ENCODE data around the gene WNT2.
"Not testable (repeated sequence)": the region's sequence is repeated elsewhere in the genome, so short reads cannot be mapped to it uniquely, and the experiment has no call there.

WNT2 gene

DNA sequence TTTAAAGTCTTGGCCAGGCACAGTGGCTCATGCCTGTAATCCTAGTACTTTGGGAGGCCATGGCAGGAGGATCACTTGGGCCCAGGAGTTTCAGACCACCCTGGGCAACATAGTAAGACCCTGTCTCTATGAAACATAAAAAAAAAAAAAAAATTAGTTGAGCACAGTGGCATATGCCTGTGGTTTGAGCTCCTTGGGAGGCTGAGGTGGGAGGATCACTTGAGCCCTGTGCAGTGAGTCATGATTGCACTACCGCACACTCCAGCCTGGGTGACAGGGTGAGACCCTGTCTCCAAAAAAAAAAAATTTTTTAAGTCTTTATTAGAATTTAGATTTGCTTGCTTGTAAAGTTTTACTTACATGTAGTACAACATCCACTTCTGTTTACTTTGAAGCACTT lies 14.0 kb downstream of the WNT2 start:
- no peak for DNase-seq (ENCODE audit: low read depth)

DNA sequence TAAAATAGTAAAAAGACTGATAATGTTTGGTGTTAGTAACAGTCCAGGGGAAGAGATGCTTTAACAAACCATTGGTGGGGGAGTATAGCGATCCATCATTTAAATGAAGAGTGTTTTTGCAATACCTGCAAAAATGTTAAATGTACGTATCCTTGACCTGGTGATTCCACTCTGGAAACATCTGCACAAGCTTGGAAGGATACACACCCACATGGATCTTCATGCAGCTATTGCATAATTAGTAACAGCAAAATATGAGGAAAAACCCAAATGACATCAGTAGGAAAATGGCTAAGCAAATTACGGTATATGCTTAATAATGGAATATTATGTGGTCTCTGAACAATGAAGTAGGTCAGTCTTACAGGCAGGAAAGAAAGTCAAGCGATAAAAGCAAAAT lies 20.5 kb downstream of the WNT2 start:
- no peak for DNase-seq (ENCODE audit: low read depth)

DNA sequence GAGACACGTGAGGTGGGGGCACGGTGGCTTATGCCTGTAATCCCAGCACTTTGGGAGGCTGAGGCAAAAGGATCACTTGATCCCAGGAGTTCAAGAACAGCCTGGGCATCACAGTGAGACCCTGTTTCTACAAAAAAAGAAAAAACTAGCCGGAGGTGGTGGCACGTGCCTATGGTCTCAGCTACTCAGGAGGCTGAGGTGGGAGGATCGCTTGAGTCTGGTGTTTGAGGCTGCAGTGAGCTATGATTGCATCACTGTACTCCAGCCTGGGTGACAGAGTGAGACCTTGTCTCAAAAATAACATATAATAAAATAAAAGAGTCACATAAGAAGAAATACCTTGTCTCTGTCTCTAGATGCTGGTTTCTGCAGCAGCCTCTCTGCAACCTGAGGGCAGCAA lies 22.4 kb downstream of the WNT2 start:
- DNase-seq (ENCODE audit: low read depth) = not testable (repeated sequence)

DNA sequence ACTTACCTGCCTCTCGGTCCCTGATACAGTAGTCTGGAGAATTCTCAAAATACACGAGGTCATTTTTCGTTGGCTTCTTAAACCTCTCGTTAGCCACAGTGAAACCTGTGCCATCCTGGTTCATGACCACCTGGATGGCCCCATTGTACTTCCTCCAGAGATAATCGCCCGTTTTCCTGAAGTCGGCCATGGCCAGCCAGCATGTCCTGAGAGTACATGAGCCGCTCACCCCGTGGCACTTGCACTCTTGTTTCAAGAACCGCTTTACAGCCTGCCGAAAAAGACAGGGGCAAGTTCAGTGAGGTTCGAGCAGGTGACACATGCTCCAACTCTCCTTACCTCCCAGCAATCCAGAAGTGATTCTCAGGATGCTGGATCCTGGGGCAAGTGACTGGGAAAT lies 25.3 kb downstream of the WNT2 start:
- no peak for DNase-seq (ENCODE audit: low read depth)

DNA sequence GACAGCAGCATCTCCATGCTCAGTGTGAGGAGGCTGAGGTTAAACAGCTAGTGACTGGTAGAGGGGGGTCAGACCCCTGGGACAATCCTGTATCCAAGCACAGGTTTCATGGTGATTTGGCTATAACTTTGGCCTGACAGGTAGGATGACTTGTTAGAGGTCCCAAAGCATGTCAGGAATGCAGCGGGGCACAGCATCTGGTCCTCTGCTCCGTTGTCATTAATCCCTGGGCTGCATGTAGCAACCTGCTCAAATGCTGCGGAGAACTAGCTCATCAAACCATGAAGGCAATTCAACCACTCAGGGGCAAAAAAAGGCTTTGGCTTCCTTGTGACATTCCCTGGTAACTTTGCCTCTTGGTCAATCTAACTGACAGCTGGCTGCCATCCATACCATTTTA lies 26.8 kb downstream of the WNT2 start:
- DNase-seq (ENCODE audit: low read depth) = no peak

DNA sequence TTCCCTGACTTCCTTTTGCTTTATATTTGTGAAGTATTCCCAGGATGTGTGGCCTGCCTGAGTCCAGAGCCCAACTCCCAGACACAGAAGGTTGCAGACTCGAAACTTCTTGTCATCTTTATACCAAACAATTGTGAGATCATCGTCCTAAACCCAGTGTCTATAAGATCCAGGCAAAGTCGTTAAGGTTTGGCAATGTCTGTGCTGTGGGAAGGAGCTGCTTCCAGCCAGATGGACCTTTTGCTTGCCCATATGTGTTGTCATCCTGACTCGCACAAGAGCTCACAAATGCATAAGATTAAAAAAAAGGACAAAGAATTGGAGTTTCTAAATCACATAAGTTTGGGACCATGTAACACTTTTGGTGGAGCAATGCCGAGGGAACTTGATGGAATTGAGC lies 37.0 kb downstream of the WNT2 start:
- no peak for DNase-seq (ENCODE audit: low read depth)

DNA sequence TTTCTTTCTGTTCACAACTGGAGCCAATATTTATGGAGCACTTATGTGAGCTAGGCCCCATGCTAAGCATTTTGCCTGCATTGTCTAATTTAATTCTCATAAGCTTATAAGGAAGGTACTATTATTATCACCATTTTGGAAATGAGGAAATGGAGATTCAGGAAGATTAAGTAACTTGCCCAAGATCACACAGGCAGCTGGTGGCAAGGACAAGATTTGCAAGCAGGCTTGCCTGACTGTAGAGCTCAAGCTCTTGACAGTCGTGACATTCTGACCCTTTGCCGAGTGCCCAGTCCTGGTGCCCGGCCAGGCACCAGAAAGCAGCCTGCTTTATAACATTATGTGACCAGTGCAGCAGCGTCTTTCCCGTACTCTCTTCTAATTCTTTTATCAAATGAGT lies 38.2 kb downstream of the WNT2 start:
- no peak for DNase-seq (ENCODE audit: low read depth)

DNA sequence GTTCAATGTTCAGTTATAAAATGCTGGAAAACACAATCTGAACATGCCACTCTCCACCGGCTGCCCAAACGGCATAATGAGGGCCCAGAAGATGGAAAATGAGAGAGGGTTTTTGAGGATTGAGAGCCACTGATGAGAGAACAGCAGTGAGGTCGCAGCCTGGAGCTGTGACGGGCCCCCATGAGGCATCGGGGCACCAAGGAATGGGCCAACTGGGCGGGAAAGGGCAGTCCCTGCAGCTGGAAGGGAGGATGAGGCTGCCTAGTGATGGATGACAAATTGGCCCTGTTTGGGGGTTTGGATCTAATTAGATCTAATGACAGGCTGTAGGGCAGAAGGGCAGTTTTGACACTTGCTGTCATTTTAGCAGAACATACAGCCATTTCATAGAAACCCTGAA lies 39.1 kb downstream of the WNT2 start:
- no peak for DNase-seq (ENCODE audit: low read depth)

DNA sequence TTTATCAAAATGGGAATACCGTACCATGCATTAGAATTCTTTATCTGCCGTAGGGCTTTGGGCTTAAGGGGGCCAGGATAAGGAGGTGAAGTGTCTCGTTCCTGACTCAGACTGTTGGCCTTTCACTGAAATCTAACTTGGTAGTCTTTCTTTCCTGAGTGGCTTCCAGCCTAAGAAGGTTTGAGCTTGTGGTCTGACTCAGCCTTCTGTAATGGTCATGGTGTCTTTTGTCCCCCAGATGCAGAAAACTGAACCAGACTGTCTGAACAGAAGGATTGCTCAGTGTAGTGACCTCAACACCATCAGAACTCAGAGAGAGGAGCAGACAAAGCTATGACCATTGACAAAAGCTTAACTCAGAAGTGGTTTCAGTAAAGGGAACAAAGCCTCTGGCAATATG lies 39.5 kb downstream of the WNT2 start:
- no peak for DNase-seq (ENCODE audit: low read depth)

DNA sequence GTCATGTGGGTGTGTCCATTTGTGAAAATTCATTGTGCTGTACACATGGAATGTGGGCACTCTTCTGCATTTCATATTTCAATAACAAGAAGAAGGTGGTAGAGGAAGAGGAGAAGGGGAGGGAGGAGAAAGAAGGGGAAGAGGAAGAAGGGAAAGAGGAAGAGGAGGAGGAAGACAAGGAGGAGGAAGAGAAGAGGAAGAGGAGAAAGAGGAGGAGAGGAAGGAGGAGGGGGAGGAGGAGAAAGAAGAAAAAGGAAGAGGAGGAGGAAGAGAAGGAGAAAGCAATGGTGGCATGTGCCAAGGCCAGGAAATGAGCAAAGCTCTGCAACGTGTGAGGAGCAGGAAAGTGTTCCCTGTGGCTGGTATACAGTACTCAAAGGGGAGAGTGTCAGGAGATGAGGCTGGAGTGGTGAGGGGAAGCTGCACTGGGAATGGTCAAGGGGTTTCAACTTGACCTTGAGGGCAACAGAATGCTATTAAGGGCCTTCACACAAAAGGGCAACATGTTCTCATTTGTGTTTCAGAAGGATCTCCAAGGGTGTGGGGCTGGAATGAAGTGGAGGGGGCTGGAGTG lies 40.5 kb downstream of the WNT2 start:
- DNase-seq (ENCODE audit: low read depth) = no peak

DNA sequence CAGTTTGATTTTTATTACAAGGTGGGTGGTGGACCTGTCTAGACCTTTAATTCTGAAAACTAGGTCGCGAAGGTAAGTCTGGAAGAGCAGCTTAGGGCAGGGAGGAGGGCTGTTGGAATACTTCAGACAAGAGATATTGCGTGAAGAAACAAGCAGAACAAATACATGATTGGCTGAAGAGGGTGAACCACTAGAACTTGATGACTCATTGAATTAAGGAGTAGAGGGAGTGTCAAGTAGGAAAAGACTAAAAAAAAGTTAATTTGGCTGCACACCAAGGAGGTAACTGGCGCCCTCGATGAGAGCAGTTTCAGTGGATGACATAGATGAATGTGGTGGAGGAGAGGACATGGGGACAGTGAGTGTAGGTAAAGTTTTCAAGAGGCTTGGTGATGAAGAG lies 41.3 kb downstream of the WNT2 start:
- no peak for DNase-seq (ENCODE audit: low read depth)

DNA sequence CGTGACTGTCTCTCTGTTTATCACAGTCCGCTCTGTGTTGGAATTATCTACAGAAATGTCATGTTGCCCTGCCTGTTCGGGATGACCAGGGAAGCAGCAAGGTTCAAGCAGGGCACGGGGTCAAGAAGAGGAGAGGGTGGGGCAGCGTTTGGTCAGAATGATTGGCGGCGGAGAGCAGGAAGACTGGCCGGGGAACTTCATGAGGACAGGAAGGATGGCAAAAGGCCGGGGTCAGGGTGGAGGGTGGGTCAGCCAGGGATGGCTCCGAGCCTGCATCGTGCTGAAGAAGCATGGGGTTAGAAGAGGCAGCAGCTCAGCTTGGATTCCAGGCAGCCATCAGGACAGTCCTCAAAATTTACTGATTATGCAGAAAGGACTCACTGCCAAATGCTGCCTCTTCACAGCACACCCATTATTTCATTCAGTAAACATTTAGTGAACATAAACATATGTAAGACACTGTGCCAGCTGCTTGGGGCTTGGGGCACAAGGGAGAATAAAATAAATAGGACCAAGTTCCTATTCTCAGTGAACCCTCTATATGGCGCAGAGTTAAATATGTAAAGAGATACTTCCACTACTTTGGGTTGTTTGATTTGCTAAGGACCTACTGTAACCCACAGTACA lies 42.8 kb downstream of the WNT2 start:
- DNase-seq (ENCODE audit: low read depth) = no peak

DNA sequence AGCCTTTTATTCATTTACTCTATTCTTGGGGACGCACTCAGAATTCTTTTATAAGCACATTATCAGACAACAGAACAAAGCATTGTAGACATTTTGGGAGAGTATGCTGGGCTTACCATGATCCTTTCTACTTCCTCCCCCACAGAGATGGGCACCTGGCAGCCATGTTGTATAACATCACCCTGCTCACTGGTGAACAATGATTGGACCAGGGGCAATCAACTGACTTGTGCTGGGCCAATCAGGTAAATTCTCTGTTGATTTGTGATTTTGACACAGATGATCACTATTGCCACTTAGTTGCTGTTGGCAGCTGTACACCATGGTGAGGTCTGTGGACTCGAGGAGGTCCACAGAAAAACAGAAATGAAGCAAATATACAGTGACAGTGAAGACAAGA lies 43.7 kb downstream of the WNT2 start:
- DNase-seq (ENCODE audit: low read depth) = no peak

DNA sequence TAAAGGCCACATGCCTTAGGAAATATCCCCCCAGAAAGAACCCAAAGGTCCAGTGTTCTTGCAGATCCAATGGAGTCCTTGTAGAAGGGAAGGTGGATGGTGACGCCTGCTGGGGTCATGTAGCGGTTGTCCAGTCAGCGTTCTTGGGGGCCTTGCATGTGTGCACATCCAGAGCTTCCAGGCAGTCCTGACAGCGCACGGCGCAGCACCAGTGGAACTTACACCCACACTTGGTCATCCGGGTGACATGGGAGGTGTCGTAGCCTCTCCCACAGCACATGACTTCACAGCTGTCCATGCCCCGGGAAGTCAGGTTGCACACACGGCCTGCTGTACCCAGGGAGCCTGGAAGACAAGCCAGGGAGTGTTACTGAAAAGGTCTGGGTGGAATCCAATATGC lies 44.8 kb downstream of the WNT2 start:
- DNase-seq (ENCODE audit: low read depth) = no peak

DNA sequence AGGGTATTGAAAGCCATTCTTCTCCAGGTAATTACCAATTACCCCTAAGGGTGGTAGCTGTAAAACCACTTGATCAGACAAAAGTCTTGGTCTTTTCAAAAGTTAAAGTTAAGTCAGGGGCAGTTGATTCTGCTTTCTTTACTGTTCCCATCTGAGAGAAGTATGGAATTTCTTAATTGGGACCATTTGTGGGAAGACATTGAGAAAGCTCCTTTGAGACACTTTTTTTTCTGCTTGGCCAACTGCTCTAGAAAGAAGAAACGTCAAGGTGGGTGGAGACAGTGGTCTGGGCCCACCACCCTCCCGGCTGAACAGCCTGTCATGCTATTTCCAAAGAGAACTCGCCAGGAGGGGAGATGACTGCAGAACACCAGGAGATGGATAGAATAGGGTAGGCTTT lies 45.3 kb downstream of the WNT2 start:
- no peak for DNase-seq (ENCODE audit: low read depth)

DNA sequence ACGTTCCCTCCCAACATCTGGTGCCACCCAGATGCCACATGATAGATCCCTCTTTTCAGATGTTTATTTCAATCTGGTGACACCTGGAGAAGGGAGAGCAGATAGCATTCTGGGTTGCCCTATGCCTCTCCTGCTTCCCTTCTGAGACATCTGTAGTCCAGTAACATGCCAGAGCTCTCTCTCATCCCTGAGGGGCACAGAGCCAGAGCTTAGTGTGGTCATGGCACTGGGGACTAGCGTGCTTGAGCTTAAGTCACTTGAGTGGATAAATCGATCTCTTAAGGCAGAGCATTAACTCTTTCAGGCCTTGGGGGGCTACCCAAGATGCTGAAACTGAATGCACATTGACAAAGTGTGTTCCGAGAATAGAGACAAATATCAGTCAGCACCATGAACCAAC lies 47.9 kb downstream of the WNT2 start:
- no peak for DNase-seq (ENCODE audit: low read depth)

DNA sequence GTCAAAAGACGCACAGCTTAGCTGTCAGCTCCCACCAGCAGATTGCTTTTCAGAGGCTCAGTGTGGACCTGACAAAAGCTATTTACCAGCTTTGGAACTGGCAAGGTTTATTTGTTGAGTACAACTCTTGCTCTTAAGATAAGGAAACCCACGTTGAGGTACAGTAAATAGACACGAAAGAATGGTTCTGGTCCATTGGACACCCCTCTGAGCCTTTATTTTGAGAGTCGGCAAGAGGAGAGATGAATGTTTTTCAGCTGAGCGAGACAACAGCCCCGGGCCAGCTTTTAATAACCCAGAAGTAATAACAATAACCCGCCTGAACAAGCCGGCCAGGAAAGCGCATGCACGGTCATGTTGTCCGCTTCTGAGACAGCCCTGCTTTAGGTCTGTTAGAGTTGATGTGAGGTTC lies 49.0 kb downstream of the WNT2 start:
- DNase-seq (ENCODE audit: low read depth) = no peak

DNA sequence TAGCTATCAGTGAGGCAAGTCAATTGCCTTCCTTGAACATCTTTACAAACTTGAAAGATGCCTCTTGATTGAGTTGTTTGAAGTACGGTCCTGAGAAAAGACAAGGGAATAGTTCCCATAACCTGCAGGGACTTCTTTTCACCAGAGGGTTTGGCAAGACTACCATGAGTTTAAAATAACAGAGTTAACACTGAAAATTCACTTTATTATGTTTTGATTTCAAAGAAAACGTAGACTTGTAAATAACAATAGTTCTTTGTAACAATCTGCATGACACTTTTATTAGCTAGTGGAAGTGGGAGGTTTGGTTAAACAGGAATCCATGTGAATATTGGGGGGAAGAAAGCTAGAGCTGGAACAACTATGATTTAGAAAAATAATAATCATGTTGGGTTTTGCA lies 49.5 kb downstream of the WNT2 start:
- no peak for DNase-seq (ENCODE audit: low read depth)

DNA sequence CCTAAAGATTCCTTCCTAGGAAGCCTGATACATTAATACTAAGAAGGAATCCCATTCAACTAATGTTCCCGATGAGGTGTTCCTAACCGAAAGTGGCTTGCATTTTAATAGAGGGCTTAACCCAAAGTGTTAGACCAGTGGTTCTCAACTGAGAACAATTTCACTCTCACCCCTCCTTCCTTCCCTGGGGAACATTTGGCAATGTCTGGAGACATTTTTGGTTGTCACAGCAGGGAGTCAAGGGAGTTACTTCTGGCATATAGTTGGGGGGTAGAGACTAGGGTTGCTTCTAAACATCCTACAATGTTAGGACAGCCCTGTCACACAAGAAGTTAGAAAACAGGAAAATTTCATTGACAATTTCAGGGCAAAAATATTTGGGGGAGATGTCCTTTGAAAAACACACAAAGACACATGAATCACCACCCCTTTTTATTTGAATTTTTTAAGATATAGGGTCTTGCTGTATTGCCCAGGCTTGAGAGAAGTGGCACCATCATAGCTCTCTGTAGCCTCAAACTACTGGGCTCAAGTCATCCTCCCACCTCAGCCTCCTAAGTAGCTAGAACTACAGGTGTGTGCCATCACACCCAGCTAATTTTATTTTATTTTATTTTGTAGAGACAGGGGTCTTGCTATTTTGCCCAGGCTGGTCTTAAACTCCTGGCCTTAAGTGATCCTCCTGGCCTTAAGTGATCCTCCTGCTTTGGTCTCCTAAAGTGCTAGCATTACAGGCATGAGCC lies 50.7 kb downstream of the WNT2 start:
- DNase-seq (ENCODE audit: low read depth) = no peak

DNA sequence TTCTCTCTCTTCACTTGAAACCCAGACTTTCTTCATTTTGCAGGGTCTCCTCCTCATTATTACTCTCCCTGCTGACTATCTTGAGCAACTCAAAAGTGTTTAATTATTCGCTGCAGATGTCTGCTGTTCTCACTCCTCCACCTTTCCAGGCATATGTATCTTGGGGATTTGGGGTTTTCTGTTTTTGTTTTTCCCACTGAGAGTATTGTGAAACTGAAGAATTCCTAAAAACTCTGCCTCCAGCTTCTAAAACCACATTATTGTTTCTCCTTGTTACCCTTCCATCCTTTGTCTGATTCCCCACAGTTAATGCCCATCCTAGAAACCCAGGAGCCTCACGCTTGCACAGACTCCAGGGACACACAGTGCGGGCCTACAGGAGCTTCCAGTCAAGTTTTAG lies 51.3 kb downstream of the WNT2 start:
- DNase-seq (ENCODE audit: low read depth) = no peak

DNA sequence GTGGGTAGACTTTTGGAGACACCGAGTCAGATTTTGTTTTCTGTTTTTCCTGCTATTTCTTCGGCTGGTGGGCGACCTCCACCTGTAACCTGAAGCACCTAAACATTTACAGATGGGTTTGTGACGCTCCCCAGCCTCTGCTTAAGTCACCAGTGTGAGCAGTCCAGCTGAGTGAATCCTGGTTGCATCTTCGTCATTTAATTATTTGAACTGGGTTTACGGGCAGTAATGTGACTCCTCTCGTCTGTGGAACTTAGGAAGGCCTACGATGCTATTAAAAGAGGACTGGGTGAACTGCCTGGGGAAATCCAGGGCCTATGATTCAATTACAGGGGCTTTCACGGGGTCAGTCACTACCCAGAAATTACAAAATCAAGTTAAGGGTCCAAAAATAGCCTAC lies 52.5 kb downstream of the WNT2 start:
- no peak for DNase-seq (ENCODE audit: low read depth)

DNA sequence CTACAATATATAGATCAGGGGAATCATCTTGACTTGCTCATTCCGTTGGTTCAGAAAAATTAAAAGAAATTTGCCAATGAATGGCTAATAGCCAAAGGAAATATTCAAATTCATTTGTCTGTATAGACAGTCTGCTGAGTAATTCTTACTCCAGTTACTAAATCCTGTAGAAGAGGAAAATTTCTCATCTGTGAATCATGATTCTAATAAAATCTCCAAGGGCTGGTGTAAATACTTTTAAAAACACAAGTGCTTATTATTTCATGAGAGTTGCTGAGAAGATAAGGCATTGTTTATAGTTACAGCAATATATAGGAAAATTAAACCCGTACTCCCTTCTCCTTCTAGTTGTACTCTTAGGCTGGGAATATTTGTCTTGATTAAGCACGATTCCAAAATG lies 53.0 kb downstream of the WNT2 start:
- DNase-seq (ENCODE audit: low read depth) = no peak

DNA sequence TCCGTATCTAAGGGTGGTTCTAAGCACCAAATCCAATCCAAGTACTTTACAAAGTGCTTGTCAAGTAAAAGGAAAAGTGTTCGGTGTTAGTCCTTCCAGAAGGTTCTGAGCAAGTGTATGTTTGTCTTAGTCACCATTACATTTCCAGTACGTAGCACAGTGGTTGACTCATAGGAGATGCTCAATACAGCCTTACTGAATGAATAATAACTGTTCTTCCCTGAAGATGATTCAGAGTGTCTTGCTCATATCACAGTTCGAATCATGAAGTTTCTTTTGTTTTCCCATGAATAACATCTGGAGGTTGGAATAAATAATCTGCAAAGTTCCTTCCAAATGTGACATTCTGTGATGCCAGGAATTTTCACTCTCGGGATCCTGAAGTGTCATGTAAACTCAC lies 53.4 kb downstream of the WNT2 start:
- no peak for DNase-seq (ENCODE audit: low read depth)

DNA sequence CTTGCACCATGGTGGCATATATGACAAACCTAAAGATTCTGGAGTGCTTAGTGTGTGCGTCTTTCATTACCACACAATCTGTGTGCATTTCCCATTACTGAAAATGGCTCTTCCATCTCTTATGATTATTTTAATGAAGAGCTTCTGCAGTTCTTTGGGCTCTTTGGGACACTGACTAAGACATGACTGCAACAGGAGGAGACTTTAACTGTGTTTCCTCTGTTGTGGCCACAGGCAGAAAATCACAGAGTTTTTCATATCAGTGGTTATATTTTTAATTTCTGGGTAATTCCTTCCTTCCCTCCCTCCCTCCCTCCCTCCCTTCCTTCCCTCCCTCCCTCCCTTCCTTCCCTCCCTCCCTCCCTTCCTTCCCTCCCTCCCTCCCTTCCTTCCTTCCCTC lies 58.1 kb downstream of the WNT2 start:
- no peak for DNase-seq (ENCODE audit: low read depth)

Data from T-helper 22 cell (primary cell).